HEK293 (cell line): ENCODE data around the gene PILRB.
"Not testable (repeated sequence)": the region's sequence is repeated elsewhere in the genome, so short reads cannot be mapped to it uniquely, and the experiment has no call there.

Source experiments
- CTCF ChIA-PET: fragments of 350-600 bp; formaldehyde crosslinking; extraction: SDS; loops from one replicate; lab custom pipeline; 2021; ENCODE audit warnings: antibody characterized with exemption; lab: Yijun Ruan, JAX
- POLR2A ChIA-PET: fragments of 300-600 bp; formaldehyde crosslinking; extraction: SDS; loops from one replicate; lab custom pipeline; 2020; ENCODE audit warnings: antibody characterized with exemption, inconsistent platforms; lab: Yijun Ruan, JAX
- H3K27ac ChIP-seq: fragments of 200-500 bp; sonication (Bioruptor generic); 2 replicates; pipeline ENCODE4 v1.5.1; 2014; ENCODE audit warnings: low read depth, low read length, control low read depth, inconsistent platforms; ENCODE audit errors: extremely low read depth
- H3K36me3 ChIP-seq, 2 experiments: fragments of 200-500 bp in 1 of 2; sonication (Bioruptor generic) in 1 of 2; 1 replicate in 1 of 2; 2 replicates in 1 of 2; pipeline ENCODE4 v1.5.1; 2014 to 2017; ENCODE audit warnings: inconsistent platforms in 2 of 2, low read length in 2 of 2; ENCODE audit not compliant: control insufficient read depth in 2 of 2, insufficient read depth in 1 of 2
- H3K4me1 ChIP-seq: fragments of 200-500 bp; sonication (Bioruptor generic); 2 replicates; pipeline ENCODE4 v1.5.1; 2014; ENCODE audit warnings: mild to moderate bottlenecking, low read length, inconsistent platforms; ENCODE audit not compliant: control insufficient read depth, insufficient read depth
- H3K4me3 ChIP-seq: 2 replicates; pipeline ENCODE4 v1.5.1; 2011; ENCODE audit warnings: low read depth, mild to moderate bottlenecking, control low read depth, low read length, moderate library complexity
- H3K9me3 ChIP-seq: fragments of 200-500 bp; sonication (Bioruptor generic); 2 replicates; pipeline ENCODE4 v1.5.1; 2014; ENCODE audit warnings: low read depth, low read length, inconsistent platforms; ENCODE audit not compliant: control insufficient read depth, insufficient read depth
- HOXD13 ChIP-seq: sonication (generic); formaldehyde crosslinking; IDR thresholded peaks from 2 replicates; pipeline ENCODE4 v1.8.0; 2022; ENCODE audit warnings: missing genetic modification reagents, borderline replicate concordance
- SP7 ChIP-seq: fragments of 450-650 bp; formaldehyde crosslinking; IDR thresholded peaks from 2 replicates; pipeline ENCODE4 v1.5.1; 2016; ENCODE audit warnings: missing biosample characterization, missing genetic modification characterization
- YY2 ChIP-seq: fragments of 450-650 bp; formaldehyde crosslinking; IDR thresholded peaks from 2 replicates; pipeline ENCODE4 v1.5.1; 2016; ENCODE audit warnings: missing biosample characterization, missing genetic modification characterization
- ZFP3 ChIP-seq: fragments of 450-650 bp; formaldehyde crosslinking; IDR thresholded peaks from 2 replicates; pipeline ENCODE4 v1.5.1; 2016; ENCODE audit warnings: low read depth, missing biosample characterization, missing genetic modification characterization
- ZNF121 ChIP-seq: fragments of 450-650 bp; formaldehyde crosslinking; IDR thresholded peaks from 2 replicates; pipeline ENCODE4 v1.5.1; 2016; ENCODE audit warnings: missing biosample characterization, missing genetic modification characterization
- ZNF132 ChIP-seq: fragments of 450-650 bp; formaldehyde crosslinking; IDR thresholded peaks from 2 replicates; pipeline ENCODE4 v1.5.1; 2017; ENCODE audit warnings: missing biosample characterization, missing genetic modification characterization, borderline replicate concordance
- ZNF155 ChIP-seq: fragments of 450-650 bp; formaldehyde crosslinking; IDR thresholded peaks from 2 replicates; pipeline ENCODE4 v1.5.1; 2016; ENCODE audit warnings: missing biosample characterization, missing genetic modification characterization
- ZNF223 ChIP-seq: fragments of 450-650 bp; formaldehyde crosslinking; IDR thresholded peaks from 2 replicates; pipeline ENCODE4 v1.5.1; 2016; ENCODE audit warnings: missing biosample characterization, missing genetic modification characterization
- ZNF274 ChIP-seq, 2 experiments: fragments of 200-500 bp in 1 of 2; fragments of 450-650 bp in 1 of 2; sonication (Bioruptor generic) in 1 of 2; formaldehyde crosslinking in 1 of 2; IDR thresholded peaks; 2 replicates each; pipeline versions ENCODE4 v1.5.1 to v1.6.1; 2014 to 2016; ENCODE audit warnings: borderline replicate concordance in 1 of 2, inconsistent platforms in 1 of 2, low read length in 1 of 2, missing biosample characterization in 1 of 2, missing genetic modification characterization in 1 of 2
- ZNF302 ChIP-seq: fragments of 450-650 bp; formaldehyde crosslinking; IDR thresholded peaks from 2 replicates; pipeline ENCODE4 v1.5.1; 2016; ENCODE audit warnings: missing biosample characterization, missing genetic modification characterization, low read depth
- ZNF335 ChIP-seq: fragments of 450-650 bp; formaldehyde crosslinking; conservative IDR thresholded peaks from 2 replicates; pipeline ENCODE4 v1.5.1; 2016; ENCODE audit warnings: missing biosample characterization, missing genetic modification characterization
- ZNF350 ChIP-seq: fragments of 450-650 bp; formaldehyde crosslinking; IDR thresholded peaks from 2 replicates; pipeline ENCODE4 v1.5.0; 2017; ENCODE audit warnings: missing biosample characterization, mild to moderate bottlenecking, missing genetic modification characterization
- ZNF423 ChIP-seq: fragments of 450-650 bp; formaldehyde crosslinking; IDR thresholded peaks from 2 replicates; pipeline ENCODE4 v1.5.1; 2016; ENCODE audit warnings: missing biosample characterization, missing genetic modification characterization
- ZNF624 ChIP-seq: fragments of 450-650 bp; formaldehyde crosslinking; IDR thresholded peaks from 2 replicates; pipeline ENCODE4 v1.5.1; 2017; ENCODE audit warnings: missing biosample characterization, missing genetic modification characterization
- ZSCAN23 ChIP-seq: fragments of 450-650 bp; formaldehyde crosslinking; IDR thresholded peaks from 2 replicates; pipeline ENCODE4 v1.5.1; 2016; ENCODE audit warnings: missing biosample characterization, missing genetic modification characterization
- TF ChIP-seq, protein P1 (sequence below): fragments of 450-650 bp; formaldehyde crosslinking; IDR thresholded peaks from 2 replicates; pipeline ENCODE4 v1.5.1; 2016; ENCODE audit warnings: missing biosample characterization, missing genetic modification characterization
- TF ChIP-seq, protein P2 (sequence below): sonication (generic); formaldehyde crosslinking; IDR thresholded peaks from 2 replicates; pipeline ENCODE4 v1.8.1; 2022; ENCODE audit warnings: mild to moderate bottlenecking, moderate library complexity, missing genetic modification reagents
- TF ChIP-seq, protein P3 (sequence below): fragments of 450-650 bp; formaldehyde crosslinking; IDR thresholded peaks from 2 replicates; pipeline ENCODE4 v1.5.1; 2016; ENCODE audit warnings: missing biosample characterization, missing genetic modification characterization
- TF ChIP-seq, protein P4 (sequence below): fragments of 450-650 bp; formaldehyde crosslinking; IDR thresholded peaks from 2 replicates; pipeline ENCODE4 v1.5.1; 2016; ENCODE audit warnings: missing biosample characterization, missing genetic modification characterization
- TF ChIP-seq, protein P5 (sequence below): fragments of 450-650 bp; formaldehyde crosslinking; IDR thresholded peaks from 2 replicates; pipeline ENCODE4 v1.5.0; 2017; ENCODE audit warnings: missing biosample characterization, missing genetic modification characterization, borderline replicate concordance

PILRB gene

DNA sequence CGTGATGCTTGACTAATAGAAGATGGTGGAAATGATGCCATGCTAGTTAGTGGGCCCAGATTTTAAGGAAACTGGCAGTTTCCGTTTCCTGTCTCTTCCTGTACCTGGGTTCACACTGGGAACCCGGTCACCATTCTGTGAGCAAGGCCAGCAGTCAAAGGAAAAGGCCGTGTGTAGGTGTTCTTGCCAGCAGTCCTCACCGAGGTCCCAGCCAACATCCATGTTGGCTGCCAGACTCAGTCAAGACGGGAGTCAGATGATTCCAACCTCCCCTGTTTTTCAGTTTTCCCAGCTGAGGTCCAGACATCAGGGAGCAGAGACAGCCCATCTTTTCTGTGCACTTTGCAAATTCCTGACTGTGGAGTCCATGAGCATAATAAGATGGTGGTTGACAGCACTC is 15.2 kb upstream of the PILRB start:
- Histone ChIP-seq H3K4me1 (0 out of 2 replicates have a peak, but pooled peaks cover 3% of the 10 kb centered on the region), H3K4me3 (no peak overlapping the region), H3K9me3 (no peaks in the 10 kb centered on the region), H3K36me3 (peaks cover 16 to 47% of the 10 kb centered on the region in 2 experiments), H3K27ac (no peak overlapping the region)
- TF ChIP-seq ZNF624 (tag by site-specific recombination): no peak
- TF ChIP-seq, protein P1, sequence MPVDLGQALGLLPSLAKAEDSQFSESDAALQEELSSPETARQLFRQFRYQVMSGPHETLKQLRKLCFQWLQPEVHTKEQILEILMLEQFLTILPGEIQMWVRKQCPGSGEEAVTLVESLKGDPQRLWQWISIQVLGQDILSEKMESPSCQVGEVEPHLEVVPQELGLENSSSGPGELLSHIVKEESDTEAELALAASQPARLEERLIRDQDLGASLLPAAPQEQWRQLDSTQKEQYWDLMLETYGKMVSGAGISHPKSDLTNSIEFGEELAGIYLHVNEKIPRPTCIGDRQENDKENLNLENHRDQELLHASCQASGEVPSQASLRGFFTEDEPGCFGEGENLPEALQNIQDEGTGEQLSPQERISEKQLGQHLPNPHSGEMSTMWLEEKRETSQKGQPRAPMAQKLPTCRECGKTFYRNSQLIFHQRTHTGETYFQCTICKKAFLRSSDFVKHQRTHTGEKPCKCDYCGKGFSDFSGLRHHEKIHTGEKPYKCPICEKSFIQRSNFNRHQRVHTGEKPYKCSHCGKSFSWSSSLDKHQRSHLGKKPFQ (tag by site-specific recombination): no peak
- no peak for TF ChIP-seq ZNF121
- TF ChIP-seq ZSCAN23 (tag by site-specific recombination): no peak
- TF ChIP-seq ZNF132 (tag by site-specific recombination): no peak
- TF ChIP-seq ZNF335 (tag by site-specific recombination): no peak
- TF ChIP-seq ZNF223 (tag by site-specific recombination): no peak
- no peak for TF ChIP-seq ZNF350 (tag by site-specific recombination)
- TF ChIP-seq, protein P2, sequence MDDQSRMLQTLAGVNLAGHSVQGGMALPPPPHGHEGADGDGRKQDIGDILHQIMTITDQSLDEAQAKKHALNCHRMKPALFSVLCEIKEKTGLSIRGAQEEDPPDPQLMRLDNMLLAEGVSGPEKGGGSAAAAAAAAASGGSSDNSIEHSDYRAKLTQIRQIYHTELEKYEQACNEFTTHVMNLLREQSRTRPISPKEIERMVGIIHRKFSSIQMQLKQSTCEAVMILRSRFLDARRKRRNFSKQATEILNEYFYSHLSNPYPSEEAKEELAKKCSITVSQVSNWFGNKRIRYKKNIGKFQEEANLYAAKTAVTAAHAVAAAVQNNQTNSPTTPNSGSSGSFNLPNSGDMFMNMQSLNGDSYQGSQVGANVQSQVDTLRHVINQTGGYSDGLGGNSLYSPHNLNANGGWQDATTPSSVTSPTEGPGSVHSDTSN: no peak
- TF ChIP-seq, protein P3, sequence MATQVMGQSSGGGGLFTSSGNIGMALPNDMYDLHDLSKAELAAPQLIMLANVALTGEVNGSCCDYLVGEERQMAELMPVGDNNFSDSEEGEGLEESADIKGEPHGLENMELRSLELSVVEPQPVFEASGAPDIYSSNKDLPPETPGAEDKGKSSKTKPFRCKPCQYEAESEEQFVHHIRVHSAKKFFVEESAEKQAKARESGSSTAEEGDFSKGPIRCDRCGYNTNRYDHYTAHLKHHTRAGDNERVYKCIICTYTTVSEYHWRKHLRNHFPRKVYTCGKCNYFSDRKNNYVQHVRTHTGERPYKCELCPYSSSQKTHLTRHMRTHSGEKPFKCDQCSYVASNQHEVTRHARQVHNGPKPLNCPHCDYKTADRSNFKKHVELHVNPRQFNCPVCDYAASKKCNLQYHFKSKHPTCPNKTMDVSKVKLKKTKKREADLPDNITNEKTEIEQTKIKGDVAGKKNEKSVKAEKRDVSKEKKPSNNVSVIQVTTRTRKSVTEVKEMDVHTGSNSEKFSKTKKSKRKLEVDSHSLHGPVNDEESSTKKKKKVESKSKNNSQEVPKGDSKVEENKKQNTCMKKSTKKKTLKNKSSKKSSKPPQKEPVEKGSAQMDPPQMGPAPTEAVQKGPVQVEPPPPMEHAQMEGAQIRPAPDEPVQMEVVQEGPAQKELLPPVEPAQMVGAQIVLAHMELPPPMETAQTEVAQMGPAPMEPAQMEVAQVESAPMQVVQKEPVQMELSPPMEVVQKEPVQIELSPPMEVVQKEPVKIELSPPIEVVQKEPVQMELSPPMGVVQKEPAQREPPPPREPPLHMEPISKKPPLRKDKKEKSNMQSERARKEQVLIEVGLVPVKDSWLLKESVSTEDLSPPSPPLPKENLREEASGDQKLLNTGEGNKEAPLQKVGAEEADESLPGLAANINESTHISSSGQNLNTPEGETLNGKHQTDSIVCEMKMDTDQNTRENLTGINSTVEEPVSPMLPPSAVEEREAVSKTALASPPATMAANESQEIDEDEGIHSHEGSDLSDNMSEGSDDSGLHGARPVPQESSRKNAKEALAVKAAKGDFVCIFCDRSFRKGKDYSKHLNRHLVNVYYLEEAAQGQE: no peak
- TF ChIP-seq HOXD13 (CRISPR knock-in tag): no peak
- TF ChIP-seq, protein P4, sequence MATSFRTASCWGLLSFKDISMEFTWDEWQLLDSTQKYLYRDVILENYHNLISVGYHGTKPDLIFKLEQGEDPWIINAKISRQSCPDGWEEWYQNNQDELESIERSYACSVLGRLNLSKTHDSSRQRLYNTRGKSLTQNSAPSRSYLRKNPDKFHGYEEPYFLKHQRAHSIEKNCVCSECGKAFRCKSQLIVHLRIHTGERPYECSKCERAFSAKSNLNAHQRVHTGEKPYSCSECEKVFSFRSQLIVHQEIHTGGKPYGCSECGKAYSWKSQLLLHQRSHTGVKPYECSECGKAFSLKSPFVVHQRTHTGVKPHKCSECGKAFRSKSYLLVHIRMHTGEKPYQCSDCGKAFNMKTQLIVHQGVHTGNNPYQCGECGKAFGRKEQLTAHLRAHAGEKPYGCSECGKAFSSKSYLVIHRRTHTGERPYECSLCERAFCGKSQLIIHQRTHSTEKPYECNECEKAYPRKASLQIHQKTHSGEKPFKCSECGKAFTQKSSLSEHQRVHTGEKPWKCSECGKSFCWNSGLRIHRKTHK (tag by site-specific recombination): no peak
- no peak for TF ChIP-seq ZNF274 (IDR thresholded peaks at IDR 0.05; ENCODE audit: low read length)
- TF ChIP-seq ZNF274 (tag by site-specific recombination; IDR thresholded peaks at IDR 0.05; ENCODE audit: borderline replicate concordance): no peak
- TF ChIP-seq, protein P5, sequence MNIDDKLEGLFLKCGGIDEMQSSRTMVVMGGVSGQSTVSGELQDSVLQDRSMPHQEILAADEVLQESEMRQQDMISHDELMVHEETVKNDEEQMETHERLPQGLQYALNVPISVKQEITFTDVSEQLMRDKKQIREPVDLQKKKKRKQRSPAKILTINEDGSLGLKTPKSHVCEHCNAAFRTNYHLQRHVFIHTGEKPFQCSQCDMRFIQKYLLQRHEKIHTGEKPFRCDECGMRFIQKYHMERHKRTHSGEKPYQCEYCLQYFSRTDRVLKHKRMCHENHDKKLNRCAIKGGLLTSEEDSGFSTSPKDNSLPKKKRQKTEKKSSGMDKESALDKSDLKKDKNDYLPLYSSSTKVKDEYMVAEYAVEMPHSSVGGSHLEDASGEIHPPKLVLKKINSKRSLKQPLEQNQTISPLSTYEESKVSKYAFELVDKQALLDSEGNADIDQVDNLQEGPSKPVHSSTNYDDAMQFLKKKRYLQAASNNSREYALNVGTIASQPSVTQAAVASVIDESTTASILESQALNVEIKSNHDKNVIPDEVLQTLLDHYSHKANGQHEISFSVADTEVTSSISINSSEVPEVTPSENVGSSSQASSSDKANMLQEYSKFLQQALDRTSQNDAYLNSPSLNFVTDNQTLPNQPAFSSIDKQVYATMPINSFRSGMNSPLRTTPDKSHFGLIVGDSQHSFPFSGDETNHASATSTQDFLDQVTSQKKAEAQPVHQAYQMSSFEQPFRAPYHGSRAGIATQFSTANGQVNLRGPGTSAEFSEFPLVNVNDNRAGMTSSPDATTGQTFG (tag by site-specific recombination): no peak
- TF ChIP-seq ZNF302 (tag by site-specific recombination): no peak
- no peak for TF ChIP-seq ZNF423 (tag by site-specific recombination)
- TF ChIP-seq ZNF155 (tag by site-specific recombination): no peak
- TF ChIP-seq SP7 (tag by site-specific recombination): no peak
- no peak for TF ChIP-seq ZFP3 (tag by site-specific recombination)
- TF ChIP-seq YY2 (tag by site-specific recombination): no peak
- ChIA-PET CTCF (interaction anchor here (0.6 to 4.4 kb wide), 3 partner anchors 59 to 214 kb away, joined by 3 to 26 read pairs (median 3); no protein-coding TSS in a partner anchor), POLR2A (interaction anchor here (0.6 to 1.1 kb wide), 3 partner anchors 85 to 510 kb away, joined by 3 to 5 read pairs (median 5); partner anchors contain the start of genes LAMTOR4 and SLC12A9)

DNA sequence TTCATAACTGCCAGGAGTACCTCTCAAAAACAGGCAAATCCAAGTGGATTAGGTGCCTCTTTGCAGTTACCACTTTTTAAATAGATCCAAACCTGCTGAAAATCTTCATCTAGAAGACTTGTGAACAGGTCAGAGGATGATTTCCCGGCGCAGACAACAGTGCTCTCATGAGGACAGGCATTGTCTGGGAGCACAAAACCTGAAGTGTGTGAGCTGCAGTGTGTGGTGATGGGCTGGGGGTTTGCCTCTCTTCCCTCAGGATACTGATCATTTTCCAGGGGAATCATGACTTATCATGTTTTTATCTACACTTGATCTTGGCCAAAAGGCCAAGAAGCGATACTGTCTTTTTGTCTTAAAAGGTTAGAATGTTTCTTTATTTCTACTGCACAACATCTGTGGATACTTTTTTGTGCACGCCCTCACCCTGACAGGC is 13.8 kb upstream of the PILRB start:
- H3K4me3 ChIP-seq, H3K27ac ChIP-seq, H3K9me3 ChIP-seq, H3K4me1 ChIP-seq: not testable (repeated sequence)
- H3K36me3 ChIP-seq: peaks cover 21 to 50% of the 10 kb centered on the region in 2 experiments
- ChIA-PET POLR2A (interaction anchor here (1.0 kb wide), 1 partner anchor 85 kb away, joined by 5 read pairs; the partner anchor contains the start of gene ZCWPW1), CTCF (interaction anchor here (0.5 to 4.4 kb wide), 11 partner anchors 9 to 219 kb away, joined by 3 to 26 read pairs (median 3); no protein-coding TSS in a partner anchor)
